ENCODE results near the gene HBP1.

The HBP1 gene

DNA sequence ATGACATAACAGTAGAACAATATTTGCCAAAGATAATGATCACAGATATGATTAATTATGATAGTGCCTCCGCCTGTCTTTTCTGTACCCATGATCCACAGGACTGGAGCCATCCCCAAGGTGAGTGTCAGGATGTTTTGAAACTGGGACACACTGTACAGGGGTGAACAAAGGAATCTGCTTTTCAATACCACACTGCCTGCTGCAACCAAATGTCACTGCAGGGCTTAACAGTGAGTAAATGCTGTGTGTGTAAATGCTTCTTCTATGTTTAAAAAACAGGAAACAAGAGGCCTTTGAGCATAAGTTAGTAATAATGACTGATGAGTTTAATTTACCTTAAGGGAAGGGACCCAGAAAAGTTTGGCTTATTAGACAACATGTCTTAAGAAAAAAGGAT, 65.2 kb downstream of the HBP1 start:
- no peaks in the 10 kb centered on the region for H3K27me3 ChIP-seq (ENCODE audit: low read length)
- no peak overlapping the region for H2AFZ ChIP-seq (ENCODE audit: low read depth, low read length, severe bottlenecking)
- H3K79me2 ChIP-seq (ENCODE audit: insufficient read depth, low read length): no peaks in the 10 kb centered on the region
- no peak overlapping the region for H3K4me2 ChIP-seq (ENCODE audit: low read depth, low read length, poor library complexity, severe bottlenecking)
- no peaks in the 10 kb centered on the region for H4K20me1 ChIP-seq (ENCODE audit: low read depth, low read length)
- H3K9me2 ChIP-seq (replicated peaks; ENCODE audit: insufficient read depth, low read length): no peaks in the 10 kb centered on the region
- TF ChIP-seq, protein P1, sequence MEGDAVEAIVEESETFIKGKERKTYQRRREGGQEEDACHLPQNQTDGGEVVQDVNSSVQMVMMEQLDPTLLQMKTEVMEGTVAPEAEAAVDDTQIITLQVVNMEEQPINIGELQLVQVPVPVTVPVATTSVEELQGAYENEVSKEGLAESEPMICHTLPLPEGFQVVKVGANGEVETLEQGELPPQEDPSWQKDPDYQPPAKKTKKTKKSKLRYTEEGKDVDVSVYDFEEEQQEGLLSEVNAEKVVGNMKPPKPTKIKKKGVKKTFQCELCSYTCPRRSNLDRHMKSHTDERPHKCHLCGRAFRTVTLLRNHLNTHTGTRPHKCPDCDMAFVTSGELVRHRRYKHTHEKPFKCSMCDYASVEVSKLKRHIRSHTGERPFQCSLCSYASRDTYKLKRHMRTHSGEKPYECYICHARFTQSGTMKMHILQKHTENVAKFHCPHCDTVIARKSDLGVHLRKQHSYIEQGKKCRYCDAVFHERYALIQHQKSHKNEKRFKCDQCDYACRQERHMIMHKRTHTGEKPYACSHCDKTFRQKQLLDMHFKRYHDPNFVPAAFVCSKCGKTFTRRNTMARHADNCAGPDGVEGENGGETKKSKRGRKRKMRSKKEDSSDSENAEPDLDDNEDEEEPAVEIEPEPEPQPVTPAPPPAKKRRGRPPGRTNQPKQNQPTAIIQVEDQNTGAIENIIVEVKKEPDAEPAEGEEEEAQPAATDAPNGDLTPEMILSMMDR (IDR thresholded peaks at IDR 0.05; ENCODE audit: insufficient read depth, low read length, poor library complexity, severe bottlenecking): no peak
- TF ChIP-seq EZH2phosphoT487 (conservative IDR thresholded peaks at IDR 0.05; ENCODE audit: low read length): no peak
- no peak overlapping the region for H3K9ac ChIP-seq (ENCODE audit: low read length)
- no peaks in the 10 kb centered on the region for H3K36me3 ChIP-seq (ENCODE audit: low read length)
- H3K4me3 ChIP-seq (ENCODE audit: insufficient read depth, low read length, poor library complexity, severe bottlenecking): no peak overlapping the region
- no peaks in the 10 kb centered on the region for H3F3A ChIP-seq (ENCODE audit: insufficient read depth)
- no peak overlapping the region for H3K27ac ChIP-seq (ENCODE audit: low read depth, low read length)
- H3K9me3 ChIP-seq (ENCODE audit: insufficient read depth, low read length): no peaks in the 10 kb centered on the region

- TF ChIP-seq, protein P1 (IDR thresholded peaks at IDR 0.05; ENCODE audit: insufficient read depth, low read length, poor library complexity, severe bottlenecking): no peak
- TF ChIP-seq EZH2phosphoT487 (conservative IDR thresholded peaks at IDR 0.05; ENCODE audit: low read length): no peak
- no peaks in the 10 kb centered on the region for H3K27me3 ChIP-seq (ENCODE audit: low read length)
- H3K4me3 ChIP-seq (ENCODE audit: insufficient read depth, low read length, poor library complexity, severe bottlenecking): no peak overlapping the region
- H3K36me3 ChIP-seq (ENCODE audit: low read length): no peaks in the 10 kb centered on the region
- no peaks in the 10 kb centered on the region for H4K20me1 ChIP-seq (ENCODE audit: low read depth, low read length)
- no peaks in the 10 kb centered on the region for H3K79me2 ChIP-seq (ENCODE audit: insufficient read depth, low read length)
- H3K9ac ChIP-seq (ENCODE audit: low read length): no peak overlapping the region
- no peak overlapping the region for H3K4me2 ChIP-seq (ENCODE audit: low read depth, low read length, poor library complexity, severe bottlenecking)
- H3K9me2 ChIP-seq (replicated peaks; ENCODE audit: insufficient read depth, low read length): no peaks in the 10 kb centered on the region
- no peak overlapping the region for H2AFZ ChIP-seq (ENCODE audit: low read depth, low read length, severe bottlenecking)
- H3F3A ChIP-seq (ENCODE audit: insufficient read depth): no peaks in the 10 kb centered on the region
- H3K9me3 ChIP-seq (ENCODE audit: insufficient read depth, low read length): no peaks in the 10 kb centered on the region
- H3K27ac ChIP-seq (ENCODE audit: low read depth, low read length): no peak overlapping the region
Measured at GRCh38 chr7:107234436-107234835, 65.6 kb downstream of the HBP1 start.

GRCh38 chr7:107236862-107237261, 68.1 kb downstream of the HBP1 start:
- Histone ChIP-seq H3K79me2 (ENCODE audit: insufficient read depth, low read length) (no peaks in the 10 kb centered on the region), H3K27me3 (ENCODE audit: low read length) (no peaks in the 10 kb centered on the region), H2AFZ (ENCODE audit: low read depth, low read length, severe bottlenecking) (no peak overlapping the region), H3K4me2 (ENCODE audit: low read depth, low read length, poor library complexity, severe bottlenecking) (no peak overlapping the region), H3K9me2 (replicated peaks; ENCODE audit: insufficient read depth, low read length) (no peaks in the 10 kb centered on the region), H3K4me3 (ENCODE audit: insufficient read depth, low read length, poor library complexity, severe bottlenecking) (no peak overlapping the region), H4K20me1 (ENCODE audit: low read depth, low read length) (no peaks in the 10 kb centered on the region), H3K36me3 (ENCODE audit: low read length) (no peaks in the 10 kb centered on the region), H3K9me3 (ENCODE audit: insufficient read depth, low read length) (no peaks in the 10 kb centered on the region), H3K9ac (ENCODE audit: low read length) (no peak overlapping the region), H3K27ac (ENCODE audit: low read depth, low read length) (no peak overlapping the region), H3F3A (ENCODE audit: insufficient read depth) (no peaks in the 10 kb centered on the region)
- TF ChIP-seq EZH2phosphoT487 (conservative IDR thresholded peaks at IDR 0.05; ENCODE audit: low read length): no peak
- TF ChIP-seq, protein P1 (IDR thresholded peaks at IDR 0.05; ENCODE audit: insufficient read depth, low read length, poor library complexity, severe bottlenecking): no peak

All from SU-DHL-6 (cell line).